HCT116 (cell line): ENCODE results near the gene C11orf21.

ENCODE experiments used
- EGR1 ChIP-seq: IDR thresholded peaks from 2 replicates; pipeline ENCODE4 v1.6.1; 2012; ENCODE audit warnings: low read depth
- EZH2 ChIP-seq: fragments of 200-600 bp; sonication (generic); IDR thresholded peaks from 2 replicates; pipeline ENCODE4 v1.6.1; 2017; ENCODE audit warnings: antibody characterized with exemption, mixed run types
- EZH2phosphoT487 ChIP-seq: fragments of 200-600 bp; IDR thresholded peaks from 2 replicates; pipeline ENCODE4 v1.6.1; 2018; ENCODE audit warnings: antibody characterized with exemption, borderline replicate concordance
- JUND ChIP-seq: IDR thresholded peaks from 2 replicates; pipeline ENCODE4 v1.6.1; 2012
- MAX ChIP-seq: IDR thresholded peaks from 2 replicates; pipeline ENCODE4 v1.6.1; 2012
- POLR2A ChIP-seq: IDR thresholded peaks from 2 replicates; pipeline ENCODE4 v1.7.0; 2011; ENCODE audit warnings: borderline replicate concordance; ENCODE audit not compliant: insufficient read depth, insufficient read length; ENCODE audit errors: extremely low read depth
- POLR2AphosphoS5 ChIP-seq: IDR thresholded peaks from 2 replicates; pipeline ENCODE4 v1.6.1; 2011; ENCODE audit warnings: mild to moderate bottlenecking, low read depth, low read length, moderate library complexity
- REST ChIP-seq: IDR thresholded peaks from 2 replicates; pipeline ENCODE4 v1.6.1; 2012; ENCODE audit warnings: low read depth
- TCF7L2 ChIP-seq: IDR thresholded peaks from 2 replicates; pipeline ENCODE4 v1.7.0; 2011; ENCODE audit warnings: borderline replicate concordance, inconsistent platforms; ENCODE audit not compliant: insufficient read depth, insufficient read length; ENCODE audit errors: extremely low read depth
- YY1 ChIP-seq: IDR thresholded peaks from 2 replicates; pipeline ENCODE4 v1.6.1; 2011; ENCODE audit warnings: low read length, low read depth, moderate library complexity, mild to moderate bottlenecking; ENCODE audit not compliant: insufficient replicate concordance; ENCODE audit errors: extremely low read depth
- TF ChIP-seq, protein P1 (sequence below), 3 experiments: fragments of 200-600 bp in 1 of 3; sonication (generic) in 1 of 3; IDR thresholded peaks in 2 of 3; conservative IDR thresholded peaks in 1 of 3; 2 replicates each; pipeline ENCODE4 v1.5.1; 2012 to 2017; ENCODE audit warnings: low read depth in 2 of 3, low read length in 2 of 3, antibody characterized with exemption in 1 of 3, borderline replicate concordance in 1 of 3, control low read depth in 1 of 3, mild to moderate bottlenecking in 1 of 3, mixed read lengths in 1 of 3, mixed run types in 1 of 3, moderate library complexity in 1 of 3; ENCODE audit not compliant: insufficient read depth in 1 of 3
- TF ChIP-seq, protein P2 (sequence below): IDR thresholded peaks from 2 replicates; pipeline ENCODE4 v1.6.1; 2012

DNA sequence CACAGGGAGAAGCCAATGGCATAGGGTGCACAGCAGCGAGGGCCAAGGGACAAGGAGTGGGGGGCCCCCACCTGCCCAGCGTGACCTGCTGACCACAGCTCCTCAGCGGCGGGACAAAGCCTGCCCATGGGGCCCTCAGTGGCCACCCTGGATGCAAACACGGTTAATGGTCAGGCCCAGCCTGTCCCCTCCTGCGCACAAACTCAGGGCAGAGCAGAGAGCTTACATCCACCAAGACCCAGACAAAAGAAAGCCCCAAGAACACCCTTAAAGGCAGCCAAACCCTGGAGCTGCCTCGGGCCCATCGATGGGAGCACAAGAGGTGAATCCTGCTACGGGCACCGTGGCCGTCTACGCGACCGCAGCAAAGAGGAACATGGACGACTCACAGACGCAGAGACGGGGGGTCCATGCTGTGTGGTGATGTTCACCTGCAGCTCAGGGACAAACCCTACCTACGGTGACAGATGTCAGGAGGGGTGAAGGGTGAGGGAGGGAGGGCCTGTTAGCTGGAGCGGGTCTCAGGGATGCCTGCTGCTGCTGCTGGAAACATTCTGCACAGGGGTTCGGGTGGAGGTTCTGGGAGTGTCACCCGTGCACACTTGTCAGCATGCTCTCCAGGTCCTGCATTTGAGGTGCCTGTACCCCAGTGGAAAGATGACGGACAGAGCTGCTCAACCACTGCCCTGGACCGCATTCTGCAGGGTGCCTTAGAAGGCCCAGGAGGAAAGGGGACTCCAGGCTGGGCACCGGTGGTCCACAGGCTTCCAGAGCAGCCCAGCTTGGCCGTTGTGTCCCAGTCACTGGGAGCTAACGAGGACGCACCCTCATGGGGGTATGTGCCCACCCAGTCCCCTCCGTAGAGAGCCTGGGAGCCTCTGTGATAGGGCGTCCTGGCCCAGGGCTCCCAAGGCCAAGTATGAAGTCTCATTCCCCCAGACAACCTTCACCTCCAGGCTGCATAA lies 42.9 kb downstream of the C11orf21 start:
- TF ChIP-seq, protein P1, sequence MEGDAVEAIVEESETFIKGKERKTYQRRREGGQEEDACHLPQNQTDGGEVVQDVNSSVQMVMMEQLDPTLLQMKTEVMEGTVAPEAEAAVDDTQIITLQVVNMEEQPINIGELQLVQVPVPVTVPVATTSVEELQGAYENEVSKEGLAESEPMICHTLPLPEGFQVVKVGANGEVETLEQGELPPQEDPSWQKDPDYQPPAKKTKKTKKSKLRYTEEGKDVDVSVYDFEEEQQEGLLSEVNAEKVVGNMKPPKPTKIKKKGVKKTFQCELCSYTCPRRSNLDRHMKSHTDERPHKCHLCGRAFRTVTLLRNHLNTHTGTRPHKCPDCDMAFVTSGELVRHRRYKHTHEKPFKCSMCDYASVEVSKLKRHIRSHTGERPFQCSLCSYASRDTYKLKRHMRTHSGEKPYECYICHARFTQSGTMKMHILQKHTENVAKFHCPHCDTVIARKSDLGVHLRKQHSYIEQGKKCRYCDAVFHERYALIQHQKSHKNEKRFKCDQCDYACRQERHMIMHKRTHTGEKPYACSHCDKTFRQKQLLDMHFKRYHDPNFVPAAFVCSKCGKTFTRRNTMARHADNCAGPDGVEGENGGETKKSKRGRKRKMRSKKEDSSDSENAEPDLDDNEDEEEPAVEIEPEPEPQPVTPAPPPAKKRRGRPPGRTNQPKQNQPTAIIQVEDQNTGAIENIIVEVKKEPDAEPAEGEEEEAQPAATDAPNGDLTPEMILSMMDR (IDR thresholded peaks at IDR 0.05 in 2 of 3, conservative IDR thresholded peaks at IDR 0.05 in 1 of 3; ENCODE audit: borderline replicate concordance in 1 of 3, insufficient read depth in 1 of 3, low read depth in 2 of 3, low read length in 2 of 3) = no peak
- TF ChIP-seq, protein P2, sequence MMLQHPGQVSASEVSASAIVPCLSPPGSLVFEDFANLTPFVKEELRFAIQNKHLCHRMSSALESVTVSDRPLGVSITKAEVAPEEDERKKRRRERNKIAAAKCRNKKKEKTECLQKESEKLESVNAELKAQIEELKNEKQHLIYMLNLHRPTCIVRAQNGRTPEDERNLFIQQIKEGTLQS = no peak
- TF ChIP-seq EZH2 (no peak), EGR1 (no peak), POLR2A (no peak), YY1 (no peak), JUND (no peak), EZH2phosphoT487 (no peak), POLR2AphosphoS5 (no peak), MAX (no peak), TCF7L2 (no peak), REST (no peak)
